Epithelial cell of alveolus of lung (primary cell): Measurements from ENCODE around the gene NRK. TPM values are rescaled to one million over a fixed set of nuclear protein-coding genes. Genes with fewer than 3 reads are reported as not detected.

Experiments used
- total RNA-seq: library from RNA; depleted of rRNA; stranded (reverse); fragments of >200 nt; gene quantifications from 2 replicates; pipeline ENCODE4 v1.2.1, GENCODE V29; 2015

The NRK gene
- total RNA-seq, result 3.7 and 16.9 TPM in 2 replicates

GRCh38 chrX:105822138-105823091, at the start of gene NRK:
Gene NRK, plus strand, starts transcription at chrX:105822539. Its CDS starts 307 bp downstream, at chrX:105822846.

Other genes with a start within 250 kb of the NRK start
- not detected in 2 replicates for gene SERPINA7, start 216.2 kb downstream of the NRK start, total RNA-seq